Measurements from ENCODE around the gene RAPGEF1. TPM values are rescaled to one million over a fixed set of nuclear protein-coding genes. Genes with fewer than 3 reads are reported as not detected.

RAPGEF1 gene
- total RNA-seq, 3 donors from 2014 or later = 67.1 to 103 (median 84.2) TPM

GRCh38 chr9:131721076-131721475, 18.8 kb downstream of the RAPGEF1 start:
- TF ChIP-seq CTCF (IDR thresholded peaks at IDR 0.05) = no peak
- no peak for ATAC-seq
- H3K4me3 ChIP-seq = no peak overlapping the region
- H3K9me3 ChIP-seq = no peaks in the 10 kb centered on the region
- H3K4me1 ChIP-seq (ENCODE audit: low read depth) = peaks cover 6% of the 10 kb centered on the region
- peaks cover 3% of the 10 kb centered on the region for H3K36me3 ChIP-seq (ENCODE audit: low read depth)
- no peak for DNase-seq
- intact Hi-C loops (cut with DNase I, micrococcal nuclease) = no loop called here

- no peaks in the 10 kb centered on the region for H3K9me3 ChIP-seq
- TF ChIP-seq CTCF (IDR thresholded peaks at IDR 0.05) = no peak
- peaks cover 3% of the 10 kb centered on the region for H3K36me3 ChIP-seq (ENCODE audit: low read depth)
- DNase-seq (peak in 1 of 3 donors; percentile 29), ATAC-seq (peak; percentile 39)
- intact Hi-C loops (cut with DNase I, micrococcal nuclease) = no loop called here
- H3K4me3 ChIP-seq = no peak overlapping the region
- peaks cover 6% of the 10 kb centered on the region for H3K4me1 ChIP-seq (ENCODE audit: low read depth)
Measured at GRCh38 chr9:131720330-131720729, 19.5 kb downstream of the RAPGEF1 start.

- DNase-seq = no peak
- no peaks in the 10 kb centered on the region for H3K9me3 ChIP-seq
- peaks cover 3% of the 10 kb centered on the region for H3K36me3 ChIP-seq (ENCODE audit: low read depth)
- H3K4me1 ChIP-seq (ENCODE audit: low read depth) = peaks cover 6% of the 10 kb centered on the region
- peak; percentile 14 for ATAC-seq
- no peak for TF ChIP-seq CTCF (IDR thresholded peaks at IDR 0.05)
- H3K4me3 ChIP-seq = no peak overlapping the region
- intact Hi-C loops (cut with DNase I, micrococcal nuclease) = no loop called here
Measured at GRCh38 chr9:131719262-131719908, 20.5 kb downstream of the RAPGEF1 start.

GRCh38 chr9:131717719-131718460, 22.0 kb downstream of the RAPGEF1 start:
- no peak for ATAC-seq
- H3K9me3 ChIP-seq = no peaks in the 10 kb centered on the region
- no peak for TF ChIP-seq CTCF (IDR thresholded peaks at IDR 0.05)

GRCh38 chr9:131715906-131716305, 24.0 kb downstream of the RAPGEF1 start:
- intact Hi-C loops (cut with DNase I, micrococcal nuclease) = no loop called here
- no peaks in the 10 kb centered on the region for H3K9me3 ChIP-seq
- no peak for TF ChIP-seq CTCF (IDR thresholded peaks at IDR 0.05)

More at GRCh38 chr9:131717719-131718460, 22.0 kb downstream of the RAPGEF1 start:
- intact Hi-C loops (cut with DNase I, micrococcal nuclease) = no loop called here
- Histone ChIP-seq H3K4me1 (ENCODE audit: low read depth) (no peaks in the 10 kb centered on the region), H3K36me3 (ENCODE audit: low read depth) (peaks cover 3% of the 10 kb centered on the region), H3K4me3 (no peak overlapping the region)
- DNase-seq = no peak

More at GRCh38 chr9:131715906-131716305, 24.0 kb downstream of the RAPGEF1 start:
- ATAC-seq (no peak), DNase-seq (no peak)
- Histone ChIP-seq H3K4me3 (no peak overlapping the region), H3K4me1 (ENCODE audit: low read depth) (no peaks in the 10 kb centered on the region), H3K36me3 (ENCODE audit: low read depth) (no peaks in the 10 kb centered on the region)

Measured in mucosa of descending colon (tissue), 3 donors.